Stimulated activated naive CD8-positive, alpha-beta T cell treated with anti-CD3 and anti-CD28 coated beads, Interleukin-15, amount 100 ng/mL, for 72 hours (primary cell): ENCODE results near the gene LGR6.

Source experiments
- ATAC-seq: fragments of 150-1000 bp; cut with Tn5 transposase; 2 replicates; pipeline ENCODE4 v1.10.0; 2021; ENCODE audit warnings: mild to moderate bottlenecking, moderate library complexity
- DNase-seq, 2 donors: peaks; one replicate each; pipeline ENCODE4 v3.0.0; 2021 to 2022
- H3K27ac Mint-ChIP-seq, 2 donors: one replicate each; pipeline ENCODE4 v1.8.0; 2022; ENCODE audit warnings: mild to moderate bottlenecking in 2 of 2, mixed read lengths in 2 of 2, moderate library complexity in 2 of 2
- H3K27me3 Mint-ChIP-seq: one replicate; pipeline ENCODE4 v1.8.0; 2022; ENCODE audit warnings: mixed read lengths
- H3K4me1 Mint-ChIP-seq: one replicate; pipeline ENCODE4 v1.8.0; 2022; ENCODE audit warnings: mild to moderate bottlenecking, mixed read lengths
- H3K4me3 Mint-ChIP-seq, 2 donors: one replicate each; pipeline ENCODE4 v1.8.0; 2022; ENCODE audit warnings: mild to moderate bottlenecking in 2 of 2, mixed read lengths in 2 of 2, moderate library complexity in 1 of 2
- H3K9me3 Mint-ChIP-seq, 2 donors: one replicate each; pipeline ENCODE4 v1.8.0; 2022; ENCODE audit warnings: mixed read lengths in 2 of 2

The LGR6 gene

DNA sequence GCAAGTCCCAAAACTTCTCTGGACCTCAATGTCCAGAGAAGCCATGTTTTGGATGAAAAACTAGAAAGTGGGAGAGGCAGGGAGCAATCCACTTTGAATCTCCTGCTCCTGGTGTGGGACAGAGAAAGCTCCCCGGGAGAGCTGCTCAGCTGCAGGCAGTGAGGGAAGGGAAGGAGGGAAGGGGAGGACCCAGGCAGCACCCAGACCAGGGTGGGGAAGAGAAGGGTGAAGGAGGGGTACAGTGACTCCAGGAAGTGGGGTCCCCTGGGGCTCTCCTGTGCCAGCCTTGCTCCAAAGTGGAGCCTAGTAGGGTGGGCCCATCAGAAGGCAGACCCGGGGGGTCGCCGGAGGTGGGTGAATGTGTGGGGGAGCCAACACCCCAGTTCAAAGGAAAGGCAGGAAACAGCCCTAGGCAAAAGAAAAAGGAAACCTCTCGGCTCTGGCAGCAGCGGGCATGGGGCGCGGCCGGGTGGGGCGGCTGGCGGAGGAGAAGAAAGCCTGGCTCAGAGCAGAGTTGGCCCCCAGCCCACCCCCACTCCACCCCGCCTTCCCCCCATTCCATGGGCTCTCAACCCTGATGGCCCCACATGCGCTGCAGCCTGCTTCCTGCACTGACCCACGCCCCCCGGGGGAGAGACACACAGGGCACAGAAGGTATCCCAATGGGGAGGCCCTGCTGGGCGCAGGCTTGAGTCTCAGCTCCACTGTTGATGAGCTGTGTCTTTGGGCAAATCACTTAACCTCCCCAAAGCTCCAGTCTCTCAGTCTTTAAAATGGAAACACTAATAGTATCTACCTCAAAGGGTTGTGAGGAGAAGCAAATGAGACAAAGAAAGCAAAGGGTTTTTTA lies 5.7 kb downstream of the LGR6 start:
- Mint-ChIP-seq H3K27me3 (peaks cover 40% of the 10 kb centered on the region), H3K4me3 (no peak overlapping the region), H3K27ac (no peak overlapping the region), H3K4me1 (peaks cover 26% of the 10 kb centered on the region), H3K9me3 (no peaks in the 10 kb centered on the region)
- ATAC-seq, result no peak
- no peak for DNase-seq

GRCh38 chr1:202200112-202200548 lies 6.5 kb downstream of the LGR6 start:
- Mint-ChIP-seq H3K4me3 (no peak overlapping the region), H3K4me1 (peaks cover 24% of the 10 kb centered on the region), H3K27me3 (peaks cover 31% of the 10 kb centered on the region), H3K9me3 (no peaks in the 10 kb centered on the region), H3K27ac (peak overlapping the region in 1 of 2 donors; percentile 27)
- ATAC-seq (no peak), DNase-seq (no peak)

- Mint-ChIP-seq H3K4me1 (peaks cover 24% of the 10 kb centered on the region), H3K9me3 (no peaks in the 10 kb centered on the region), H3K27me3 (peaks cover 26% of the 10 kb centered on the region), H3K27ac (no peak overlapping the region), H3K4me3 (no peak overlapping the region)
- DNase-seq (no peak), ATAC-seq (no peak)
These were observed 7.1 kb downstream of the LGR6 start for GRCh38 chr1:202200669-202201068.

GRCh38 chr1:202201266-202201665 lies 7.7 kb downstream of the LGR6 start:
- ATAC-seq, result no peak
- no peak overlapping the region for H3K27ac Mint-ChIP-seq

DNA sequence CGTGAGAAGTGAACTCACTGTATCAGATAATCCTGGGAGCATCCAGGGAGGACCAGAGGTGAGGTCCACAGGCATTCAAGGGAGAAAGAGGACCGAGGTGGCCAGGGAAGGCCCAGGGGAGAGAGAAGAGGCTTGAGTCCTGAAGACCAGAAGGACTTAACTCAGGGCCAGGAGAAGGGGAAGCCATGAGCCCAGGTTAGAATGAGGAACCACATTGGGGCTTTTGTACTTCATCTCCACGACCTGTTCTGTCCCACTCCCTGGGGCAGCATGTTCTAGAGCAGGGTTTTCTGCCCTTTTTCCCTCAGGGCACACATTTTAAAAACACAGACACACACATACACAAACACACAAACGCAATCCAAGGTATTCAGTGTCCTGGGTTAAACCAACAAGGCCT lies 8.4 kb downstream of the LGR6 start:
- ATAC-seq, result no peak
- H3K9me3 Mint-ChIP-seq, result no peaks in the 10 kb centered on the region
- peaks cover 14% of the 10 kb centered on the region for H3K27me3 Mint-ChIP-seq
- peaks cover 24% of the 10 kb centered on the region for H3K4me1 Mint-ChIP-seq
- no peak for DNase-seq
- H3K27ac Mint-ChIP-seq, result no peak overlapping the region
- H3K4me3 Mint-ChIP-seq, result no peak overlapping the region

More at GRCh38 chr1:202201266-202201665, 7.7 kb downstream of the LGR6 start:
- Mint-ChIP-seq H3K4me3 (no peak overlapping the region), H3K27me3 (peaks cover 20% of the 10 kb centered on the region), H3K4me1 (peaks cover 24% of the 10 kb centered on the region), H3K9me3 (no peaks in the 10 kb centered on the region)
- DNase-seq, result no peak

DNA sequence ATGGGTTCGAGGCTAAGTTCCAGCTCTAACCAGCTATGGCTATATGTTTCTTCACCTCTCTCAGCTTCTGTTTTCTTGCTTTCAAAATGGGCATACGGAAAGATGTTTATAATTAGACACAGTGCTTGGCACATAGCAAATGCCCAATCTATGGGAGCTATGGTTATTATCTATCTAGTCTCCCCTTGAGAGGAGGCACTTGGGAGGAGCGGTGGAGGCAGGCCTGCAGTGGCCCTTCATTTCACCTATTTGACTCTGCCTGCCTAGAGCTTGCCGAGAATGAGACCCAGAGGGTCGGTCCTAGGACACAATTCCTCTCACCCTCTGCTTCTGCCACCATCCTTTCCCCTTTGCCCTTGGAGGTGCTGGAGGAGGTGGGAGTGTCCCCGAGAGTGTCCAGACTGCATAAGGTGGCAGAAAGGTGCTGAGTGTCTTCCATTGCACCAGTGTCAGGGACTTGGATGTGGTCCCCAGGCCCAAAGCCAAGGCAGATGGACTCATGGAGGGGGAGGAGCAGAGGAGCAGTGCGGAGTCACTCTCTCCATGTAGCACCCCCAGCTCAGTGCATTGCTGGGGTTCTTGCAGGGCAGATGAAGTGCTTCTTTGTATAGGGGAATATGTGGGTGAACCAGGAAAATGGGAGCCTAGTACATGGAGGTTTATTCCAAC lies 9.0 kb downstream of the LGR6 start:
- DNase-seq (no peak), ATAC-seq (no peak)
- H3K27ac Mint-ChIP-seq, result no peak overlapping the region
- H3K4me3 Mint-ChIP-seq, result no peak overlapping the region
- H3K27me3 Mint-ChIP-seq, result peaks cover 14% of the 10 kb centered on the region
- peaks cover 24% of the 10 kb centered on the region for H3K4me1 Mint-ChIP-seq
- H3K9me3 Mint-ChIP-seq, result no peaks in the 10 kb centered on the region

GRCh38 chr1:202203238-202204039 lies 9.8 kb downstream of the LGR6 start:
- ATAC-seq (peak; percentile 58), DNase-seq (no peak)
- H3K9me3 Mint-ChIP-seq, result no peaks in the 10 kb centered on the region
- H3K4me1 Mint-ChIP-seq, result peaks cover 20% of the 10 kb centered on the region
- no peak overlapping the region for H3K4me3 Mint-ChIP-seq
- peaks cover 9% of the 10 kb centered on the region for H3K27me3 Mint-ChIP-seq
- H3K27ac Mint-ChIP-seq, result no peak overlapping the region

DNA sequence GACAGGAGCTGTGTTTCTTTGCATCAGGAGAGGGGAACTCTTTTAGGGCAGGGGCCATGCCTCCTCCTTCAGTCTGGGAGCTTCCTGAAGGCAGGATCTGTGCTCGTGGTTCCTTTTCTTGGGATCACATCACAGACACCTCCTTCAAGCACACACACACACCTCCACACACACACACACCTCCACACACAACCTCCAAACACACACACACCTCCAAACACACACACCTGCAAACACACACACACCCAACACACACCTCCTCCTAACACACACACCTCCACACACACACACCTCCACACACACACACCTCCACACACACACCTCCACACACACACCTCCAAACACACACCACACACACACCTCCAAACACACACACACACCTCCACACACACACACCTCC lies 10.5 kb downstream of the LGR6 start:
- H3K4me1 Mint-ChIP-seq, result peaks cover 13% of the 10 kb centered on the region
- H3K27me3 Mint-ChIP-seq, result peaks cover 3% of the 10 kb centered on the region
- no peaks in the 10 kb centered on the region for H3K9me3 Mint-ChIP-seq
- no peak overlapping the region for H3K27ac Mint-ChIP-seq
- ATAC-seq (no peak), DNase-seq (no peak)
- no peak overlapping the region for H3K4me3 Mint-ChIP-seq

DNA sequence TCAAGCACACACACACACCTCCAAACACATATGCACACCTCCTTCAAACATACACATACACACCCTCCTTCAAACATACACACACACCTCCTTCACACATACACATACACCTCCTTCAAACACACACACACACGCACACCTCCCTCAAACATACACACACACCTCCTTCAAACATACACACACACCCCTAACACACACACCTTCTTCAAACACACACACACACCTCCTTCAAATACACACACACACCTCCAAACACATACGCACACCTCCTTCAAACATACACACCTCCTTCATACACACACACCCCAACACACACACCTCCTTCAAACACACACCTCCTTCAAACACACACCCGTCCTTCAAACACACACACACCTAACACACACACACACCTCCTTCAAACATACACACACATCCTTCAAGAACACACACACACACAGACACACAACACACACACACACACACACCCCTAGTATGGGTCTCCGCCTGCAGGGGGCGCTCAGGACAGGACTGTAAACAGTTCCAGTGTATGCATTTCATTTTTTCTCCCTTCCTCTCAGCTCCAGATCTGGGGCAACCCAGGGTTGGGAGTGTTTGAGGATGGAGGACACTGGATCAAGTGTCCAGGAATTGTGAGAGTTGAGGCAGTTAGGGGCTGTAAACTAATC lies 12.1 kb downstream of the LGR6 start:
- Mint-ChIP-seq H3K4me3 (no peak overlapping the region), H3K9me3 (no peaks in the 10 kb centered on the region), H3K4me1 (no peaks in the 10 kb centered on the region), H3K27ac (no peak overlapping the region), H3K27me3 (peaks cover 9% of the 10 kb centered on the region)
- ATAC-seq (no peak), DNase-seq (no peak)

DNA sequence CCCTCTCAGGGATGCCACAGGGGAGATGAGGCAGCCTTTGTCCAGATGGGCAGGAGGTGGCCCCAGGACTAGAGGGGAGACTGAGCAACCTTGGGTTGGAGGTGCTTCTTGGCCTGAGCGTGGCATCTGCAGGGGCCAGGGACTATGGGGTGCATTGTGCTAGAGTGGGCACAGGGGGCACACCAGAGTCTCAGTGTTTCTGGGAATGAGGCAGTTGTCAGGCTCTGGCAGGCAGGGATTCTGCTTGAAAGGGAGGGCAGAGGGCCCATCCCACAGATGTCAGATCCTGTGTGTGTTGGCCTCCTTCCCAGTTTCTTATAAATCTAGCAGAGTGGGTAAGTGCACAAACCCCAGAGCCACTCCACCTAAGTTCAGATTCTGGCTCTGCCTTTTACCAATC lies 13.7 kb downstream of the LGR6 start:
- H3K9me3 Mint-ChIP-seq, result no peaks in the 10 kb centered on the region
- no peaks in the 10 kb centered on the region for H3K4me1 Mint-ChIP-seq
- DNase-seq (no peak), ATAC-seq (no peak)
- H3K27me3 Mint-ChIP-seq, result peaks cover 20% of the 10 kb centered on the region
- no peak overlapping the region for H3K4me3 Mint-ChIP-seq
- H3K27ac Mint-ChIP-seq, result no peak overlapping the region

DNA sequence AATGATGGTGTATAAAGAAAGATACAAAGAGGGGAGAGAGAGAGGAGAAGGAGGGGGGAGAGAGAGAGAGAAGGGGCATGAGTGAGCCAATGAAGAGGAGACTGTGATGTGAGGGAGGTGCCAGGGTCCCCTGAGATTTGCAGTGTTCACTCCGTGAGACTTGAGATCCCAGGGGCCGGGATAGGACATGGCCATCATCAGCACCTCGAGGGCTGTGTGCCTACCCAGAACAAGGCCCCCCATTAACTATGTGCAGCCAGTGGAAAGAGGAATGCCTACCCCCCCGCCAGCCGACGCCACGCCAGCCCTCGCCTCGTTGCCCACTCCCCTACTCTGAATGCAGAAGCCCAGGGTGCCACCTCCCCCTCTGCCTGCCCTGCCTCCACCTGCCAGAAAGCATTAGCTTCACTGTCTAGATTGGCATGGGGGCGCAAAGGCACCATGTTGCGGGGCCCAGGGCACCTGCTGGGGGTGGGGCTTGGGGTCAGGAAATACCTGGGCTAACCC lies 14.8 kb downstream of the LGR6 start:
- Mint-ChIP-seq H3K4me1 (peaks cover 4% of the 10 kb centered on the region), H3K27me3 (peaks cover 31% of the 10 kb centered on the region), H3K27ac (no peak overlapping the region), H3K4me3 (no peak overlapping the region), H3K9me3 (no peaks in the 10 kb centered on the region)
- DNase-seq (no peak), ATAC-seq (no peak)

GRCh38 chr1:202210385-202210784 lies 16.8 kb downstream of the LGR6 start:
- Mint-ChIP-seq H3K4me1 (peaks cover 15% of the 10 kb centered on the region), H3K9me3 (no peaks in the 10 kb centered on the region), H3K27me3 (peaks cover 51% of the 10 kb centered on the region), H3K4me3 (no peak overlapping the region), H3K27ac (no peak overlapping the region)
- DNase-seq, result no peak
- peak; percentile 47 for ATAC-seq

GRCh38 chr1:202210969-202211368 lies 17.4 kb downstream of the LGR6 start:
- Mint-ChIP-seq H3K4me1 (peaks cover 15% of the 10 kb centered on the region), H3K27me3 (peaks cover 57% of the 10 kb centered on the region), H3K9me3 (no peaks in the 10 kb centered on the region), H3K27ac (no peak overlapping the region), H3K4me3 (no peak overlapping the region)
- no peak for DNase-seq
- ATAC-seq, result no peak

GRCh38 chr1:202212787-202213186 lies 19.2 kb downstream of the LGR6 start:
- no peak for DNase-seq
- ATAC-seq, result no peak
- no peak overlapping the region for H3K4me3 Mint-ChIP-seq
- H3K9me3 Mint-ChIP-seq, result no peaks in the 10 kb centered on the region
- H3K4me1 Mint-ChIP-seq, result peaks cover 15% of the 10 kb centered on the region
- H3K27me3 Mint-ChIP-seq, result peaks cover 75% of the 10 kb centered on the region
- H3K27ac Mint-ChIP-seq, result no peak overlapping the region
